Body of pancreas (tissue), 4 donors: ENCODE results near the gene CTXN2. TPM values are rescaled to one million over a fixed set of nuclear protein-coding genes. Genes with fewer than 3 reads are reported as not detected.
A peak's percentile ranks its signal among the peaks of the same experiment; 100 is the strongest.

ENCODE experiments used
- ATAC-seq: fragments of 150-250 bp; one replicate; pipeline ENCODE4 v1.9.1; 2016
- DNase-seq, 4 donors: peaks; one replicate each; pipeline ENCODE4 v3.0.0-alpha.2; 2019
- H3K27ac ChIP-seq, 4 donors: fragments of 200-600 bp; sonication (generic); 1 replicate in 3 of 4; 2 replicates in 1 of 4; pipeline versions ENCODE4 v1.5.1 to v1.6.1; 2016 to 2019; ENCODE audit warnings: mild to moderate bottlenecking in 1 of 4, mixed read lengths in 1 of 4, moderate library complexity in 1 of 4
- H3K27me3 ChIP-seq, 2 donors: fragments of 200-600 bp; sonication (generic); one replicate each; pipeline ENCODE4 v1.6.0; 2016; ENCODE audit warnings: mild to moderate bottlenecking in 1 of 2
- H3K36me3 ChIP-seq, 2 donors: fragments of 200-600 bp; sonication (generic); replicated peaks in 1 of 2; 2 replicates each; pipeline ENCODE4 v1.5.1; 2016; ENCODE audit warnings: low read depth in 2 of 2; ENCODE audit not compliant: insufficient read depth in 1 of 2
- H3K4me1 ChIP-seq: fragments of 200-600 bp; sonication (generic); one replicate; pipeline ENCODE4 v1.6.0; 2016
- H3K4me3 ChIP-seq, 2 donors: fragments of 200-600 bp; sonication (generic); 1 replicate in 1 of 2; 2 replicates in 1 of 2; pipeline ENCODE4 v1.5.1; 2016 to 2019
- H3K9me3 ChIP-seq, 3 donors: fragments of 200-600 bp; sonication (generic); 1 replicate in 2 of 3; 2 replicates in 1 of 3; pipeline ENCODE4 v1.5.1; 2016
- CTCF ChIP-seq, 7 experiments: fragments of 450-650 bp in 4 of 7; fragments of 200-600 bp in 3 of 7; sonication (generic) in 3 of 7; IDR thresholded peaks; one replicate each; pipeline ENCODE4 v1.5.1; 2016 to 2019; ENCODE audit warnings: antibody characterized with exemption in 7 of 7
- POLR2A ChIP-seq, 3 donors: fragments of 450-650 bp; IDR thresholded peaks; one replicate each; pipeline ENCODE4 v1.6.1; 2016; ENCODE audit warnings: antibody characterized with exemption in 3 of 3, mild to moderate bottlenecking in 2 of 3
- WGBS, 2 donors: methylation state at CpG; one replicate each; pipeline ENCODE4 v1.1.5; 2017; 5-methylcytosine and 5-hydroxymethylcytosine counted together
- intact Hi-C: fragments of 100-400 bp; cut with DNase I; formaldehyde crosslinking; loops from one replicate; pipeline ENCODE4 v1.15.1; 2023
- total RNA-seq, 2 donors: library from RNA; depleted of rRNA; stranded (reverse); fragments of >200 nt; gene quantifications; one replicate each; pipeline ENCODE4 v1.1.0, GENCODE V29; 2016

CTXN2 gene
- total RNA-seq, result under 1 TPM in 1 of 2 donors, not detected in 1; 0.52 TPM

- H3K27me3 ChIP-seq, result no peaks in the 10 kb centered on the region
- TF ChIP-seq CTCF (IDR thresholded peaks at IDR 0.05), result no peak
- TF ChIP-seq POLR2A (IDR thresholded peaks at IDR 0.05), result peak in 1 of 3 donors; percentile 33
- no peaks in the 10 kb centered on the region for H3K9me3 ChIP-seq
- no peak within 1 kb of the TSS for H3K4me3 ChIP-seq
- intact Hi-C loops, result no loop called here
- DNase-seq, result peak in 2 of 4 donors; percentile 4 to 13
- no peak for ATAC-seq
- WGBS, 2 donors, result 5 to 8% methylated on average over 31 of the region's 31 CpGs
- no peaks in the 10 kb centered on the region for H3K36me3 ChIP-seq
- H3K4me1 ChIP-seq, result peaks cover 5% of the 10 kb centered on the region
- no peak within 1 kb of the TSS for H3K27ac ChIP-seq
These were observed at the start of gene CTXN2 for GRCh38 chr15:48191574-48192225. CTXN2 (plus strand) TSS chr15:48191665; CDS start chr15:48201301, 9,636 bp downstream.

DNA sequence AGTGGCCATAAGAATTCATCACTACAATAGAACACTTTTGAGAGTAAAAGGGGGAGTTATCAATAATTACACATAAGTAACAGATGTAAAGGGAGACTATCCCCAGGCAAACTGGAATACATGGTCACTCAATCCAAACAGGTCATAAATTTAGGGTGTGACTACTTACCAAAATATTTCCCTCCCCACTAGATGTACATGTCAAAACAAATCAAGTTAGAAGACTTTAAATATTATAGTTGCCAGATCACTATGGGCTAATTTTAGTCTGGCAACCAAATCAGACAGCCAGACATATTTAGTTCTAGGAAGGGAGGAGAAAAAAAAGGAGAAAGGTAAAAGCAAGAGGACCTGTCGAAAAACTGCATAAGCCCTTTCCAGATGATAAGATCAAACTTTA, 47.6 kb upstream of the CTXN2 start:
- H3K27me3 ChIP-seq, result no peaks in the 10 kb centered on the region
- intact Hi-C loops, result no loop called here
- ATAC-seq, result no peak
- no peaks in the 10 kb centered on the region for H3K4me1 ChIP-seq
- no peaks in the 10 kb centered on the region for H3K36me3 ChIP-seq
- H3K4me3 ChIP-seq, result no peak overlapping the region
- no peaks in the 10 kb centered on the region for H3K9me3 ChIP-seq
- H3K27ac ChIP-seq, result no peak overlapping the region
- TF ChIP-seq POLR2A (IDR thresholded peaks at IDR 0.05), result no peak
- TF ChIP-seq CTCF (IDR thresholded peaks at IDR 0.05), result no peak
- DNase-seq, result no peak
- WGBS, 2 donors, result 94 to 95% methylated on average over 1 of the region's 1 CpG

DNA sequence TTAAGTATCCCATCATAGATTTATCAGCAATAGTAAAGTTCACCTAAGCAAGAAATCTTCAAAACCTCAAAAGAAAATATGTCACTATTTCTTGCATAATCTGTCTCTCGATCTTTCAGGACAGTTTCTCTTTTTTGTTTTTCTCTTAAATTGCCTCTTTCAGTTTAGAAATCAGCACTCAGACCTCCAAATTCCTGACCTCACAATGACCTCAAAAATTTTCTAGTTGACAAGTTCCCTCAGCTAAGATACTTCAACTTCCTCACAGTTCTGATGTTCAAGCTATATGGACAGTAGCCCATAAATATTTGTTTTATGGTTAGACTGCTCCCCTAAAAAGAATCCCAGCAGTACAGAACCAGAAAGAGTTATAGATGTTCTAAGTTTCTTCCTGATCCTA, 46.6 kb upstream of the CTXN2 start:
- Histone ChIP-seq H3K4me1 (no peaks in the 10 kb centered on the region), H3K27ac (no peak overlapping the region), H3K36me3 (no peaks in the 10 kb centered on the region), H3K9me3 (no peaks in the 10 kb centered on the region), H3K4me3 (no peak overlapping the region), H3K27me3 (no peaks in the 10 kb centered on the region)
- DNase-seq, result no peak
- ATAC-seq, result no peak
- intact Hi-C loops, result no loop called here
- WGBS, 2 donors, result 74 to 83% methylated on average over 1 of the region's 1 CpG
- no peak for TF ChIP-seq POLR2A (IDR thresholded peaks at IDR 0.05)
- no peak for TF ChIP-seq CTCF (IDR thresholded peaks at IDR 0.05)

GRCh38 chr15:48145923-48146322, 45.5 kb upstream of the CTXN2 start:
- Histone ChIP-seq H3K9me3 (no peaks in the 10 kb centered on the region), H3K4me1 (no peaks in the 10 kb centered on the region), H3K27me3 (no peaks in the 10 kb centered on the region), H3K36me3 (no peaks in the 10 kb centered on the region), H3K4me3 (no peak overlapping the region), H3K27ac (no peak overlapping the region)
- DNase-seq, result no peak
- ATAC-seq, result no peak
- intact Hi-C loops, result no loop called here
- TF ChIP-seq CTCF (IDR thresholded peaks at IDR 0.05) (no peak), POLR2A (IDR thresholded peaks at IDR 0.05) (no peak)

DNA sequence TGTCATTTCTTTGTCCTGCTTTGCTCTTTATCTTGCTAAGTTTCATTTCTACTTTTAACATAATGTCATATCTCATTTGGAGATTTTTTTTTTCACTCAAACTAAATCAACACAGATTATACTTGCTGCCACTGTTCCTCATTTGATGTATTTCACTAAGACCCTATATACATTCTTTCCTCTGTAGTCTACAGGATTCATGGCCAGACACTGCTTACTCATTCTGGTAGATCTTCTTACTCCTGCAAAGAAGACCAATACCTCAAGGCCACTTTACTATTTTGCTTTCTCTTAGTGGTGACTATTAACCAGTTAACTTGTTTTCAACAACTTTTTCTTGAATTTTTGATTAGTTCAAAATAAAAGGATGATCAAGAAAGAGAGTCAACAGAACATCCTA, 44.1 kb upstream of the CTXN2 start:
- Histone ChIP-seq H3K27me3 (no peaks in the 10 kb centered on the region), H3K9me3 (no peaks in the 10 kb centered on the region), H3K4me1 (no peaks in the 10 kb centered on the region), H3K27ac (no peak overlapping the region), H3K36me3 (peaks cover 0 to under 1% of the 10 kb centered on the region in 2 donors), H3K4me3 (no peak overlapping the region)
- no peak for TF ChIP-seq POLR2A (IDR thresholded peaks at IDR 0.05)
- TF ChIP-seq CTCF (IDR thresholded peaks at IDR 0.05), result no peak
- intact Hi-C loops, result no loop called here
- ATAC-seq, result no peak
- no peak for DNase-seq
